H7 (cell line): ENCODE results near the gene NAALADL2. TPM values are rescaled to one million over a fixed set of nuclear protein-coding genes. Genes with fewer than 3 reads are reported as not detected.
"Not testable (repeated sequence)": the region's sequence is repeated elsewhere in the genome, so short reads cannot be mapped to it uniquely, and the experiment has no call there.

Experiments used
- DNase-seq: peaks from one replicate; pipeline ENCODE4 v3.0.0; 2012
- H3K27me3 ChIP-seq: 2 replicates; pipeline ENCODE4 v1.6.0; 2011; ENCODE audit warnings: mild to moderate bottlenecking, low read length; ENCODE audit not compliant: control insufficient read depth, insufficient read depth
- H3K36me3 ChIP-seq: replicated peaks from 2 replicates; pipeline ENCODE4 v1.5.1; 2011; ENCODE audit warnings: low read length; ENCODE audit not compliant: control insufficient read depth, insufficient read depth
- H3K4me3 ChIP-seq: 2 replicates; pipeline ENCODE4 v1.5.1; 2011; ENCODE audit warnings: low read depth, mild to moderate bottlenecking, control low read depth, low read length, moderate library complexity; ENCODE audit not compliant: insufficient read depth
- total RNA-seq: library from RNA; depleted of rRNA; stranded (reverse); fragments of >200 nt; shearing (Covaris generic); gene quantifications from 2 replicates; pipeline ENCODE4 v1.2.3, GENCODE V29; 2014

The NAALADL2 gene
- total RNA-seq, 1 experiment from 2014 or later, result 0.14 TPM

DNA sequence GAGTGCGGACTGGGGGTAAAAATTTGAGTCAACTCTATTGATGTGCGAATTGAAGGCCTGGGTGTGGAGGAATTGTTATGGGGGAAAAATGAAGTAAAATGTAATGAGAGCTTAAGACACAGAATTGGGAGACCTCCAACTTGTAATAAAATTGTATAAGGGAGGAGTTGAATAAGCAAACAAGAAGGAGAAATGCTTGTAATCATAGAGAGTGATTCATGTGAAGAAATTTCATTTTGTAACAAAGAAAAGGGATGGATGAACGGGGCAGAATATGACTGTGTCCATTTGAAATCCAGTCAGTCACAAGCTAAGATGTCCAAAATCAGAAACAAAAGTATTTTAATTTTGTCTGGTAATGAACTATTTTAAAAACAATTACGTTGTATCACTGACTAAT lies 552.3 kb downstream of the NAALADL2 start:
- Histone ChIP-seq H3K4me3 (no peak overlapping the region), H3K27me3 (no peaks in the 10 kb centered on the region), H3K36me3 (no peaks in the 10 kb centered on the region)
- DNase-seq, result no peak

DNA sequence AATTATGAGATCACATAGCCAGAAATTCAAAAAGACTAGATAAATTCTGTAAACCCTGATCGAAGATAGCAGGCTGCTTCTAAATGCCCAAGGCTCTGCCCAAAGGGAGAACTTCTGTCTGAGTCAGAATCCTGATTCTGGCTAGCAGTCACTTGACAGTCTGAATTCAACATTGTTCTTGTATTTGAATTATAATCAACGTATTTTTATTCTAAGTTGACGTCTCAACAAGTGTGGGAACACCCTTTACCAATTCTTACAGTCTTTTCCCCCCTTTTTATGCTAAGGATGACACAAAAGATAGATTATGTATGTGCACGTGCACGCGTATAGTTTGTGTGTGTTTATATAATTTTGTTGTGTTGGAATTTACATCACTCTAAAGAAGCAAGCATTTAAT lies 552.8 kb downstream of the NAALADL2 start:
- H3K4me3 ChIP-seq, result no peak overlapping the region
- no peak for DNase-seq
- no peaks in the 10 kb centered on the region for H3K27me3 ChIP-seq
- H3K36me3 ChIP-seq, result no peaks in the 10 kb centered on the region

DNA sequence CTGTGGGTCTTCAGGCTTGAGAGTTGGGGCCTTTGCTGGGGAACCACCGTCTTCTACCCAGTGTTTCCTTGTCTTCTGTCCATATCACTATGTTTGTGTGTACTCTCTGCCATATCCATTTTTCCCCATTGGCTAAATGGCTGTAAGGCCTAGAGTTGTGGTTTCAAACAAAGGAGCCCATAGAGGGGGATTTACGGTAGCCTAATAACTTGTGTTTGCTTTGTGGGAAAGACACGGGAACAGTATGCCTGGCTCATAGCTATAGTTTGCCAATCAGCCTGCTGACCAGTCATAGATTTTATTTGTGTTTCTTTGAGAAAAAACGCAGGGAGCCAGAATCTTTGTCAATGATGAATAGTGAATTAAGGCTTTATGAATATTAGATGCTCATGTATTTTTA lies 554.8 kb downstream of the NAALADL2 start:
- Histone ChIP-seq H3K27me3 (no peaks in the 10 kb centered on the region), H3K36me3 (no peaks in the 10 kb centered on the region), H3K4me3 (no peak overlapping the region)
- no peak for DNase-seq

DNA sequence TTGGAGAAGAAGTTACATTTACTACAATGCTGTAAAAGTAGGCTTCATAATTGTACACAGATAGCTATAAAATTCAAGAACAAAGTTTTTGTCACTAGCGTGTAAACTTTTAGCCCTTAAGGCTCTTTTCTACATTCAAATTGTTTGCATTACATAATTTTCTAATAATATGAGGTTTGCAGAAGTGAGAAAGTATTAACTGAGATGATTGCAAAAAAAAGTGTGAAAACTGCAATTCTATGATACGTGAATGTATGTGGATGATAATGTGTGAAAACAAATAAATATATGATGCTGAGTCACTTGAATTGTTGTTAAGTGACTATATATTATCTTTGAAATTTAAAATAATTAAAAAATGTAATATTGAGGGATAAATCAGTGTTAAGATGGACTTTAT lies 557.5 kb downstream of the NAALADL2 start:
- no peak overlapping the region for H3K4me3 ChIP-seq
- DNase-seq, result no peak
- no peaks in the 10 kb centered on the region for H3K36me3 ChIP-seq
- no peaks in the 10 kb centered on the region for H3K27me3 ChIP-seq

DNA sequence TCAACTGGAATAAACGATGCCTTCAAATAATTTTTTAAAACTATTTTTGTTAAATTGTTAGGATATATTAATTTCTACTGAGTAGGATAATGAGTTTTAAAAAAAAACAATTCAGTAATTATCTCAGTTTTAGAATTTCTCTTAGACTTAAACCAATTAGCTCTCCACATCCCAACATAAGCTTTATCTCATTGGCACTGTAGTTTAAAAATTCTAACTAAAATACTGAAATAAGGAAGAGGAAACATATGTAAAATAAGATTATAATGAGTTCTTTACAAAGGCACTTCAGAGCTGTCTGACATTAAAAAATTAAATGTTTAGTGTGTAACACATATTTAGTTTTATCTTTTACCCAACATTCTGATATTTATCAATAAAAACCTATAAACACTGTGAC lies 558.3 kb downstream of the NAALADL2 start:
- Histone ChIP-seq H3K27me3 (no peaks in the 10 kb centered on the region), H3K4me3 (no peak overlapping the region), H3K36me3 (no peaks in the 10 kb centered on the region)
- DNase-seq, result no peak

DNA sequence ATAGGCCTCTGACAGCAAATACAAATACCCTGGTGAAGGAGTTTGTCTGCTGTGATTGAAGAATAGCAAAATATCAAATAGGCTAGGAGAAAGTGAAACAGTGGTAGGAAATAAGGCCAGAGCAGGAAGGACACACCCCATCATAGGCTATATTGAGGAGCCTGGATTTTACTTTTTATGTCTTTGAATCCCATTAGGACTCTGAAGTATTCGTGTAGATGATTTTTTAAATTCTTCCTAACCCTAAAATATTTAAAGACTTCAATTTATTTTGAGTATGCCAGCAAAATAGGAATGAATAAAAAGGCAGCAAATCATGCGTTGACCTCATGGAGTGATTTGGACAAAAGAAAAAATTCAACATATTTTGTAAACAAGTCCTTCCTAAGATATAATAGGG lies 562.8 kb downstream of the NAALADL2 start:
- H3K27me3 ChIP-seq, result no peaks in the 10 kb centered on the region
- H3K4me3 ChIP-seq, result no peak overlapping the region
- H3K36me3 ChIP-seq, result no peaks in the 10 kb centered on the region
- no peak for DNase-seq

DNA sequence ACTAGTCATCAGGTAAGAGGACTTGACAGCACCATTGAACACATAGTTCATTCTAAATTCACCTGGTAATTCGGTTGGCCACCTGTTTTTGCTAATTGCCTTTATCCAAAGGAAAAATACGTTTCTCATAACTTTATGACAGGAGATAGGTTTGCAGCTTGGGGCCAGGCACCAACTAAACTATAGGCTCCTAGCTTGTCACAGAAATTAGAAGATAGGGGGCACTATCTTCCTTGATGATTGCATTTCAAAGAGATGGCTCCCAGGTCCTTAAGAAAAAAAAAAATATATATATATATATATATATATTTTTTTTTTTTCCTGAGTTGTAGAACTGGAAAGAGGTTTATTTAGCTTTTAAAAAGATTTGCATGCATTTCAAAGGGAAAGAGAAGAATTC lies 563.6 kb downstream of the NAALADL2 start:
- no peak for DNase-seq

DNA sequence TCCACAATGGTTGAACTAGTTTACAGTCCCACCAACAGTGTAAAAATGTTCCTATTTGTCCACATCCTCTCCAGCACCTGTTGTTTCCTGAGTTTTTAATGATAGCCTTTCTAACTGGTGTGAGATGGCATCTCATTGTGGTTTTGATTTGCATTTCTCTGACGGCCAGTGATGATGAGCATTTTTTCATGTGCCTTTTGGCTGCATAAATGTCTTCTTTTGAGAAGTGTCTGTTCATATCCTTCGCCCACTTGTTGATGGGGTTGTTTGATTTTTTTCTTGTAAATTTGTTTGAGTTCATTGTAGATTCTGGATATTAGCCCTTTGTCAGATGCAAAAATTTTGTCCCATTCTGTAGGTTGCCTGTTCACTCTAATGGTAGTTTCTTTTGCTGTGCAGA lies 564.7 kb downstream of the NAALADL2 start:
- not testable (repeated sequence) for H3K27me3 ChIP-seq, H3K4me3 ChIP-seq, DNase-seq, H3K36me3 ChIP-seq

More for the DNA sequence above, 563.6 kb downstream of the NAALADL2 start:
- Histone ChIP-seq H3K4me3 (no peak overlapping the region), H3K27me3 (no peaks in the 10 kb centered on the region), H3K36me3 (no peaks in the 10 kb centered on the region)

DNA sequence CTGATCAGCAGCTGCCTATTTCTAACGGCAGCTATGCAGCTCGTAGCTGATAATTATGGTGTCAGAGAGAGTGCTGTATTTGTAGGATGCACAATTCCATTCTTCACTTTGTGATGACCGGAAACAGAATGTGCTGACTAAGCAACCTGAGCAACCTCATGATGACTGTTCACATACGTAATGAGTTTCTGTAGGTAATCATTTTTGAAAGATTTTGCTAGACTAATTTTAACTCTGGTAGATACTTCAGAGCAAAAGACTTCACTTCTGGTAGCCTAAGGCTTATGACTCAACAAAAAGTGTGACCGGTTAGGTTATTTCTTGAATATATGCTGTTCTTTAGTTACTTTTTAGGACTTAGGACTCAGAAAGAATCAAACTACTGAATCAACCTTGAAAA lies 567.7 kb downstream of the NAALADL2 start:
- no peak overlapping the region for H3K4me3 ChIP-seq
- DNase-seq, result no peak
- H3K36me3 ChIP-seq, result no peaks in the 10 kb centered on the region
- H3K27me3 ChIP-seq, result no peaks in the 10 kb centered on the region

DNA sequence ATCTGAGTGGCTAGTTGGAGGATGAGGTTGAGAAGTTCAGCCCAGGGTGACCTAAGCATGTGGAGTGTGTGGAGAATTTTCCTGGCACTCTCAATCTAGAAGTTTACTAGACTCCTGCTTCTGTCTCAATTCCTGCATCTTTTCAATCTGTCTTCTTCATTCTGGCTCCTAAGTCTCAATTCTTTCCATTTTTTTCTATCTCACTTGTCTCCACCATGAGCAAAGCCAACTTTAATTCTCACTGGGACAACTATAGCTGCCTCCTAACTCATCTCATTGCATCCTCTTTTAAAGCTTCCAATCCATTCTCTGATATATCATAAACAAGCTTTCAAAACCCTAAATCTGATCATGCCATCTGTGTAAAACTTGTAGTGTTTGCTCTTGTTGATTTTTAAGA lies 569.3 kb downstream of the NAALADL2 start:
- Histone ChIP-seq H3K27me3 (no peaks in the 10 kb centered on the region), H3K36me3 (no peaks in the 10 kb centered on the region), H3K4me3 (no peak overlapping the region)
- DNase-seq, result no peak

DNA sequence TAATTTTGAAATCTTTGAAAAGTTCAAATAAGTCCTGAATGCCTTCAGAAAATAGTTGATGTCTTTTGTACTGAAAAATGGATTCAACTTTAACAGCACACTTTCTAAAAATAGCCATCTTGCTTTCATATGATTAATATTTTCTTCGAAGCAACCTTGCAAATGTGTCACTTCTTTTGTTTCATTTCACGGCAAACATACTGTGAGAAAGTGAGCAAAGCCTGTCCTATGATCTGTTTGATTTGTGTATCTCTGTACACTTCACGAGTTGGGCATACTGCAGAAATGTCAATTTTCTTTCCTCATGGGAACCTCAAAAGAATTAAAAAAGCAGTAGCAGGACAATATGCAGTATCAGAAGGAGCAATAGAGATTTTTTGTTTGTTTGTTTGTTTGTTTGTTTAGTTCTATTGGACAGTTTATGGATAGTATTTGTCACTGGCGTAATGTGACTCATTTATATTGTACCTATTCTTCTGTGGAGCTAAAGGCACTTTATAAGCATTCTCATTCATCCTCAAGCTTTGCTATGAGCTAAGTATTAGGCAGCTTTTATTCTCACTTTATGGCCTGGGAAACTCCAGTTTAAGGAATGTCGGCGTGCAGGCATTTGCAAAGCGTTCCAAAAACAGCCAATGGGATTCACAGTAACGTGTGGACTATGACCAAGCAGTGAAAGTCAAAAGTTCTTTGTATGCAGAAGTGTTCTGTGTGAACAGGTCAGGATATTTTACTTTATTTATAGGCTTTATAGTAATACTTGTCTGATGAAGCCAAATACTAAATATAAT lies 572.0 kb downstream of the NAALADL2 start:
- no peaks in the 10 kb centered on the region for H3K27me3 ChIP-seq
- no peak for DNase-seq
- no peaks in the 10 kb centered on the region for H3K36me3 ChIP-seq
- H3K4me3 ChIP-seq, result no peak overlapping the region

DNA sequence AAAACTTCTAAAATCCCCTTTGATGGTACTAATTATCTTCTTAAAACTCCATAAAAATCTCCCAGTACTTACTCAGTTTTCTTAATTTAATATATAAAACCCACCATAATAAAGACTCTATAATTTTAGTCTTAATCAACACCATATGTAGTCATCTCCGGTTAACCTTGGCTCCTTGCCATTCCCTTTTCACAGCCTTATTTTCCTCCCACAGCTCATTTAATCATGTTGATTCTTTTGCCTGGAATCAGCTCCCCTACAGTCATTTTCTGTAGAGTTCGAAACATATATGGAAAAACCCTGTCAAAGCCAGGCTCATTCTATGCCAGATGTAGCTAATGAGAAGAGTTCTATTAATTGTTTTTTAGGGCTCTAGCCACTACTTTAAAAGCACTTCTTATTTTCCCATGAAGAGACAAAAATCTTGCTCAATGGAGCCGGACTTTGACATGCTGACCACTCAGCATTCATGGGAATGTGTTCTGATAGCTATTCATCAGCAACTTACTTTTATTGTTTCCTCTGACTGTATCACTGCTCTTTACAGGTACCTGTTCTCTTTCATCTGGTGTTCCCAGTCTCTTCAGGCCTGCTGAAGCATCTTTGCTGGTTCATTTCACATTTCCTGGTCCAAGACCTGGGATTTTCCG lies 573.4 kb downstream of the NAALADL2 start:
- H3K36me3 ChIP-seq, result no peaks in the 10 kb centered on the region
- DNase-seq, result no peak
- H3K4me3 ChIP-seq, result no peak overlapping the region
- no peaks in the 10 kb centered on the region for H3K27me3 ChIP-seq

DNA sequence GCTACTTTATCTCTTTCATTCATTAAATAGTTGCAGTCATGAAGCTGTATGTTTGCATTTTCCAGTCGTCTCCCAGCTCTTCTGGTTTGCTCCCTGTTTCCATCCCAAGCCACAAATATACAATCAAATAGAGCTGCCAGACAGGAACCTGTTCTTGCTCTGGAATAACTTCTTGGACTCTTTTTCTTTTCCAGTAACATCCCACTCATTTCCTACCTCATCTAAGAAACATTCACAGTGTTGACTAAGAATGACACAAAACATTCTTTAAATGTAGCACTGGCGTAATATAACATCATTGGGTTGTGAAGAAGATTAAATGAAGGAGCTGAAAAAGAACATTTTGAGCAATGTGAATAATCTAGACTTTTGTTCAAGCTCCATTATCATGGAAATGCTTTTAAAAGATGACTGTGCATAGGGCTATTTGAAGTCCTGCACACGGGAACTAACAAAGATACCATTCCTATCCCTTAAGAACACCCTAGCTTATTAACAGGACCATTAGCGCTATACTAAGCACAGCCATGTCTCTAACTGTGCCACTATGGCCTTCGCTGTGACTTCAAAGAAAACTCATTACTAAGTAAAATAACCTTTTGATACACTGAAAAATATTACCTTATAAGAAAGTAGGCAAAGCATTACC lies 574.0 kb downstream of the NAALADL2 start:
- Histone ChIP-seq H3K4me3 (no peak overlapping the region), H3K27me3 (no peaks in the 10 kb centered on the region), H3K36me3 (no peaks in the 10 kb centered on the region)
- DNase-seq, result no peak

DNA sequence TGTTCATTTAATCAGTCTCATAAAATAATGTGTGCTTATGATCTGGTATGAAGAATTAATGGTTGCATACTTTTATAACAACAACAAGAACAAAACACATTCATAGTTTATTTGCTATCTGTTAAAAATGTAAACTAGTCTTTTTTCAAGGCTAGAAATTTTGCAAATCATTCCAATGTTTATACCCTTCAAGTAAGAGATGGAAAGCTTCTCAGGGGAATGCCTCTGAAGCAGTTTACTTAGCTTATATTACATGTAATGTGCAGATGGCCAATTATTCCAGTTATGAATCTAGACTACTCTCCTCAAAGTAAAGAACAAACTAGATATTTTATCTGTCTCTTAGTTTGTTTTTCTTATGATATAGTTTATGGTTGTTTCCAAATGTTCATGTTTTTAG lies 575.4 kb downstream of the NAALADL2 start:
- DNase-seq, result no peak
- Histone ChIP-seq H3K27me3 (no peaks in the 10 kb centered on the region), H3K36me3 (no peaks in the 10 kb centered on the region), H3K4me3 (no peak overlapping the region)

DNA sequence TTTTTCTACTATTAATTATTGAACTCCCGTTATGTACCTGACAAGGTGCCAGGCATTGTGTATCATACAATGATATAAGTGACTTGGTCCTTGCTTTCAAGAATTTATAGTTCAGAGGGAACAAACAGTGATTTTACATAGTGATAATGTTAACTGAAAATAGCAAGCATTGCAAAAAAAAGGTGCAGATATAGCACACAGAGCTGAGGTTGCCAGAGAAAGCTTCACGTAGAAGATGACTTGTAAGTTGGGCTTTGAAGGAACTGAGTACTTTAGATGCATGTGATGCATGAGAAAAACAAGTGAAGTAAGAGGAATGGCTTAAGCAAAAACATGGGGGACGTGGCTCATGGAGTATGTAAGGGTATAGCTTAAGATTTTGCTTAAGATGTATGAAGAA lies 584.5 kb downstream of the NAALADL2 start:
- no peaks in the 10 kb centered on the region for H3K27me3 ChIP-seq
- H3K36me3 ChIP-seq, result no peaks in the 10 kb centered on the region
- DNase-seq, result no peak
- H3K4me3 ChIP-seq, result no peak overlapping the region
